Measurements from ENCODE around the gene CXCL8. TPM values are rescaled to one million over a fixed set of nuclear protein-coding genes. Genes with fewer than 3 reads are reported as not detected.
A peak's percentile ranks its signal among the peaks of the same experiment; 100 is the strongest.

Gene CXCL8
- total and polyA plus RNA-seq, 12 donors: 0.28 to 3.4 (median 1.7) TPM

DNA sequence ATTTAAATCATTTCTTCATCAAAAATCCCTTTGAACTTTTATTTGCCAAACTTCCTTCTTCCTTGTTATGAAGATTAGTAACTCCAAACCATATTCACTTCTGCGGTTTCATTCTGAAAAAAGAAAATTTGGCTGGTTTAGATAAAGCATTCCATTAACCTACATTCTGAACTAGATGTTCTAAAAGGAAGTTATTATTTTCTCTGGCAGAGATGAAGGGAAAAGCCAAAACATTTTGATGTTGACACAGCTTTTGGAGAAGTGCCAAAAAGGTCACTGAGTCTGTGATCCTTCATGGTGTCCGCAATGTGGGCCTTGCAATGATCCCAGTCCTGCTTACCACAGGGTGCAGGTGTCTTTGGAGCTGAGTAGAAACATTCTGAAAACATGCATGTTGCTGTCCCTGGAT lies 36.0 kb downstream of the CXCL8 start:
- intact Hi-C loops (cut with DNase I): no loop called here
- H3K27ac ChIP-seq: peak overlapping the region in 1 of 5 donors; percentile 11
- peak; percentile 27 to 69 (median 51) for DNase-seq
- H3K9me3 ChIP-seq (replicated peaks in 1 of 3): no peaks in the 10 kb centered on the region
- H3K27me3 ChIP-seq: no peaks in the 10 kb centered on the region
- WGBS, 4 donors: 8 to 18% (median 12%) methylated on average over 2 of the region's 2 CpGs
- H3K36me3 ChIP-seq (replicated peaks in 1 of 2): no peaks in the 10 kb centered on the region
- H3K4me1 ChIP-seq (replicated peaks in 1 of 2): peaks cover 6 to 7% of the 10 kb centered on the region in 2 donors
- no peak overlapping the region for H3K4me3 ChIP-seq
- TF ChIP-seq, protein P1, sequence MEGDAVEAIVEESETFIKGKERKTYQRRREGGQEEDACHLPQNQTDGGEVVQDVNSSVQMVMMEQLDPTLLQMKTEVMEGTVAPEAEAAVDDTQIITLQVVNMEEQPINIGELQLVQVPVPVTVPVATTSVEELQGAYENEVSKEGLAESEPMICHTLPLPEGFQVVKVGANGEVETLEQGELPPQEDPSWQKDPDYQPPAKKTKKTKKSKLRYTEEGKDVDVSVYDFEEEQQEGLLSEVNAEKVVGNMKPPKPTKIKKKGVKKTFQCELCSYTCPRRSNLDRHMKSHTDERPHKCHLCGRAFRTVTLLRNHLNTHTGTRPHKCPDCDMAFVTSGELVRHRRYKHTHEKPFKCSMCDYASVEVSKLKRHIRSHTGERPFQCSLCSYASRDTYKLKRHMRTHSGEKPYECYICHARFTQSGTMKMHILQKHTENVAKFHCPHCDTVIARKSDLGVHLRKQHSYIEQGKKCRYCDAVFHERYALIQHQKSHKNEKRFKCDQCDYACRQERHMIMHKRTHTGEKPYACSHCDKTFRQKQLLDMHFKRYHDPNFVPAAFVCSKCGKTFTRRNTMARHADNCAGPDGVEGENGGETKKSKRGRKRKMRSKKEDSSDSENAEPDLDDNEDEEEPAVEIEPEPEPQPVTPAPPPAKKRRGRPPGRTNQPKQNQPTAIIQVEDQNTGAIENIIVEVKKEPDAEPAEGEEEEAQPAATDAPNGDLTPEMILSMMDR (IDR thresholded peaks at IDR 0.05): no peak
- no peak for TF ChIP-seq POLR2A (IDR thresholded peaks at IDR 0.05)

DNA sequence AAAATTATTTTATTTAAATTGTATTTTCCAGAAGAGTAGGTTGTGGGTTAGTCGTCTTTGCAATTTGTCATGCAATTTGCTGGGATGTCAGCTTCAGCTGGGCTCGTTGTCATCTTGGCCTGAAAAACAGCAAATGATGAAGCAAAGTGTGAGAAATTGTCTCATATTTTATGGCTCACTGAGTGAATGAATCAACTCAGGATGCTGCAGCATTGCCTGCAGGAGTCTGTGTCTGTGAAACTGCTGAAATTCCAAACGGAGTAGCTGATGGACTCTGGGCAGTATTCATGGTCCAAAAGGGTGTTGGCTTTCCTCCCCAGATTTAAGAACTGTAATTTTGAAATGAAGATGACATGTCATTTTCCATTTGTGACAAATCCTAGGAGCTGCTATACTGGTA lies 37.2 kb downstream of the CXCL8 start:
- 35 to 57% (median 51%) methylated on average over 3 of the region's 3 CpGs for WGBS, 4 donors
- Histone ChIP-seq H3K4me3 (no peak overlapping the region), H3K36me3 (replicated peaks in 1 of 2) (no peaks in the 10 kb centered on the region), H3K27me3 (no peaks in the 10 kb centered on the region), H3K4me1 (replicated peaks in 1 of 2) (peaks cover 6 to 7% of the 10 kb centered on the region in 2 donors), H3K9me3 (replicated peaks in 1 of 3) (no peaks in the 10 kb centered on the region), H3K27ac (no peak overlapping the region)
- intact Hi-C loops (cut with DNase I): no loop called here
- TF ChIP-seq POLR2A (IDR thresholded peaks at IDR 0.05): no peak
- TF ChIP-seq, protein P1 (IDR thresholded peaks at IDR 0.05): no peak
- DNase-seq: no peak

DNA sequence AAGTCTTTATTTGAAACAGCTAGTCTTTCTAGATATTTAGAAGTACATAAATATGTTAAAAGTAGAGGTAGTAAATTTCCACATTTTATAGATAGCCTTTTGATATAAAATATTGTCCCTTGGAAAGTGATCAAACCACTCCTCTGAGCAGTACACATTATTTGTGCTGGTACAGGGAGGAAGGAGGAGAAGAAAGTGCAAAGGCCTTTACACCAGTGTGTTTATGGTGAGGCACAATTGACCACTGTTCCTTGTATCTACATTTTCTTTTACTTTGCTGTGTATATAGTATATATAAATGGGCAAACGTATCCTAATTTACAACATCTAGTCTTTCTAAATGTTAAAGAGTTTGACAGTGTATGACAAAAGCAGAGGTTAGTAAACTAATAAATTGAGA lies 39.9 kb downstream of the CXCL8 start:
- Histone ChIP-seq H3K27me3 (no peaks in the 10 kb centered on the region), H3K36me3 (replicated peaks in 1 of 2) (no peaks in the 10 kb centered on the region), H3K9me3 (replicated peaks in 1 of 3) (no peaks in the 10 kb centered on the region), H3K4me3 (no peak overlapping the region), H3K4me1 (replicated peaks in 1 of 2) (peaks cover 6 to 7% of the 10 kb centered on the region in 2 donors), H3K27ac (no peak overlapping the region)
- intact Hi-C loops (cut with DNase I): no loop called here
- TF ChIP-seq, protein P1 (IDR thresholded peaks at IDR 0.05): no peak
- no peak for TF ChIP-seq POLR2A (IDR thresholded peaks at IDR 0.05)
- WGBS, 4 donors: 79 to 88% (median 79%) methylated on average over 1 of the region's 1 CpG
- no peak for DNase-seq

DNA sequence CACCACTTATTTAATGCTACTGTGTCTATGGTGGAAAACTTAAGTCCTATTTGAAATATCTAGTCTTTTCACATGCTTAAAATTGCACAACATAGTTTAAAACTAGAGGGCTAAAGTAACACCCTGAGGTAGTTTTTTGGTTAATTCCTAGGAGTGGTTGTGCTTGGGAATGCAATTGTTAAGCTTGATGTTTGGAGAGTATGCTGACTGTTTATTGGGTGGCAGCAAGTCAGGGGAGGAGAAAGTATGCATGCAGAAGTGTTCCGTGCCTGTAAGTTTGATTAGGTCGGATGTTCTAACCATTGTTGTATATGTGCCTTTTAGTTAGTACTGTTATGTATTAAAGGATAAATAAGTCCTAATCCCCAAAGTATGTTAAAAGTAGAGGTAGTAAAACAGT lies 40.5 kb downstream of the CXCL8 start:
- H3K27me3 ChIP-seq: no peaks in the 10 kb centered on the region
- no peak overlapping the region for H3K4me3 ChIP-seq
- no peak for DNase-seq
- H3K27ac ChIP-seq: no peak overlapping the region
- WGBS, 4 donors: 72 to 85% (median 81%) methylated on average over 2 of the region's 2 CpGs
- H3K9me3 ChIP-seq (replicated peaks in 1 of 3): no peaks in the 10 kb centered on the region
- no peaks in the 10 kb centered on the region for H3K36me3 ChIP-seq (replicated peaks in 1 of 2)
- TF ChIP-seq, protein P1 (IDR thresholded peaks at IDR 0.05): no peak
- no peak for TF ChIP-seq POLR2A (IDR thresholded peaks at IDR 0.05)
- intact Hi-C loops (cut with DNase I): no loop called here
- H3K4me1 ChIP-seq (replicated peaks in 1 of 2): peaks cover 4% of the 10 kb centered on the region in 2 donors
